Body of pancreas (tissue), 4 donors: Measurements from ENCODE around the gene DNASE1L3.

Experiments
- CTCF ChIP-seq, 7 experiments: fragments of 450-650 bp in 4 of 7; fragments of 200-600 bp in 3 of 7; sonication (generic) in 3 of 7; IDR thresholded peaks; one replicate each; pipeline ENCODE4 v1.5.1; 2016 to 2019; ENCODE audit warnings: antibody characterized with exemption in 7 of 7
- POLR2A ChIP-seq, 3 donors: fragments of 450-650 bp; IDR thresholded peaks; one replicate each; pipeline ENCODE4 v1.6.1; 2016; ENCODE audit warnings: antibody characterized with exemption in 3 of 3, mild to moderate bottlenecking in 2 of 3

DNA sequence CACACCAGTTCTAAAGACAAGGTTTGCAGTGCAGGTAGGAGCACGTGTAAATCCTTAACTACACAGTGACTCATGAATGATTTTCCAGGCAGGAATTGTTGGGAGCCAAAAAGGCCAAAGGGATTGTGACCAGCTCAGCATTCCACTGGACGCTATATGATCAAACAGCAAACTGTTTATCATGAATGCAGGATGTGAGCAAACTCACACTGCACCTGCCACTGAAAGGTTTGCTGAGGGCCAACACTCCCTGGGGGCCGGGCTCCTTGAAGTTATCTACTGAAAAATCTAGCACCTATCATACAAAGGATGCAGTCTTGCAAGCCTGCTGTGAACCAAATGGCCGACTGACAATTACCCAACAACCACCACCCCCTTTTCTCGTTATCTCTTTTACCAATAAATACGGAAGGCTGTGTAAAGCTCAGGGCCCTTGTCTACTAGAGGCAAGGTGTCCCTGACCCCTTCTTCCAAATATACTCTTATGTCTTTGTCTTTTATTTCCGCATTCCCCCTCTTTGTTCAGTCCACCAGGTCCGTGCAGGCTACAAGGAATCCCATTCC, 11.5 kb upstream of the DNASE1L3 start:
- no peak for TF ChIP-seq CTCF (IDR thresholded peaks at IDR 0.05)
- no peak for TF ChIP-seq POLR2A (IDR thresholded peaks at IDR 0.05)
